GM19372 (cell line): ENCODE results near the gene ATP6V1C2.

Experiments
- ATAC-seq: cut with Tn5 transposase; IDR thresholded peaks from one replicate; pipeline ENCODE4 v1.9.1; 2021; ENCODE audit warnings: mild to moderate bottlenecking, low read depth, moderate library complexity; ENCODE audit not compliant: unreplicated experiment

Gene ATP6V1C2

GRCh38 chr2:10732924-10733565 is 11.6 kb downstream of the ATP6V1C2 start:
- ATAC-seq: no peak

GRCh38 chr2:10733566-10733925 is 12.1 kb downstream of the ATP6V1C2 start:
- ATAC-seq: no peak

GRCh38 chr2:10733980-10734379 is 12.6 kb downstream of the ATP6V1C2 start:
- ATAC-seq: no peak

- no peak for ATAC-seq
These were observed 16.8 kb downstream of the ATP6V1C2 start for GRCh38 chr2:10738192-10738591.

- ATAC-seq: no peak
These were observed 18.8 kb downstream of the ATP6V1C2 start for GRCh38 chr2:10740226-10740625.

GRCh38 chr2:10741139-10741538 is 19.7 kb downstream of the ATP6V1C2 start:
- ATAC-seq: no peak

GRCh38 chr2:10742666-10743065 is 21.2 kb downstream of the ATP6V1C2 start:
- ATAC-seq: no peak

- ATAC-seq: no peak
These were observed 29.2 kb downstream of the ATP6V1C2 start for GRCh38 chr2:10750610-10751009.

GRCh38 chr2:10752236-10752635 is 30.8 kb downstream of the ATP6V1C2 start:
- ATAC-seq: no peak

GRCh38 chr2:10753156-10753555 is 31.7 kb downstream of the ATP6V1C2 start:
- ATAC-seq: no peak

- ATAC-seq: no peak
These were observed 32.4 kb downstream of the ATP6V1C2 start for GRCh38 chr2:10753876-10754275.

- ATAC-seq: no peak
These were observed 34.2 kb downstream of the ATP6V1C2 start for GRCh38 chr2:10755621-10756020.

- no peak for ATAC-seq
These were observed 36.4 kb downstream of the ATP6V1C2 start for GRCh38 chr2:10757814-10758286.

GRCh38 chr2:10759151-10759714 is 37.8 kb downstream of the ATP6V1C2 start:
- ATAC-seq: no peak

GRCh38 chr2:10760794-10761504 is 39.5 kb downstream of the ATP6V1C2 start:
- ATAC-seq: no peak

GRCh38 chr2:10761591-10761990 is 40.2 kb downstream of the ATP6V1C2 start:
- no peak for ATAC-seq

- no peak for ATAC-seq
These were observed 41.4 kb downstream of the ATP6V1C2 start for GRCh38 chr2:10762651-10763460.

GRCh38 chr2:10763461-10763800 is 42.0 kb downstream of the ATP6V1C2 start:
- ATAC-seq: no peak

- ATAC-seq: no peak
These were observed 42.8 kb downstream of the ATP6V1C2 start for GRCh38 chr2:10764096-10764785.

GRCh38 chr2:10764896-10765295 is 43.5 kb downstream of the ATP6V1C2 start:
- no peak for ATAC-seq

GRCh38 chr2:10765461-10765860 is 44.0 kb downstream of the ATP6V1C2 start:
- no peak for ATAC-seq
